Skeletal muscle cell (primary cell): ENCODE measurements around the gene AQP6.

Source experiments
- DNase-seq: peaks from one replicate; pipeline ENCODE4 v3.0.0-alpha.2; 2010; ENCODE audit warnings: low read depth
- H3K4me3 ChIP-seq: 2 replicates; pipeline ENCODE4 v1.5.1; 2011; ENCODE audit warnings: low read depth, mild to moderate bottlenecking, control low read depth, low read length, moderate library complexity

The AQP6 gene, protein sequence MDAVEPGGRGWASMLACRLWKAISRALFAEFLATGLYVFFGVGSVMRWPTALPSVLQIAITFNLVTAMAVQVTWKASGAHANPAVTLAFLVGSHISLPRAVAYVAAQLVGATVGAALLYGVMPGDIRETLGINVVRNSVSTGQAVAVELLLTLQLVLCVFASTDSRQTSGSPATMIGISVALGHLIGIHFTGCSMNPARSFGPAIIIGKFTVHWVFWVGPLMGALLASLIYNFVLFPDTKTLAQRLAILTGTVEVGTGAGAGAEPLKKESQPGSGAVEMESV

GRCh38 chr12:49972641-49973360 lies at the start of gene AQP6:
AQP6 (plus strand) TSS chr12:49972947; CDS start chr12:49973174, 227 bp downstream.
- no peak within 1 kb of the TSS for H3K4me3 ChIP-seq
- DNase-seq, result no peak

- H3K4me3 ChIP-seq, result no peak overlapping the region
- DNase-seq, result no peak
These were observed 49.6 kb upstream of the AQP6 start for GRCh38 chr12:49923035-49923644.

DNA sequence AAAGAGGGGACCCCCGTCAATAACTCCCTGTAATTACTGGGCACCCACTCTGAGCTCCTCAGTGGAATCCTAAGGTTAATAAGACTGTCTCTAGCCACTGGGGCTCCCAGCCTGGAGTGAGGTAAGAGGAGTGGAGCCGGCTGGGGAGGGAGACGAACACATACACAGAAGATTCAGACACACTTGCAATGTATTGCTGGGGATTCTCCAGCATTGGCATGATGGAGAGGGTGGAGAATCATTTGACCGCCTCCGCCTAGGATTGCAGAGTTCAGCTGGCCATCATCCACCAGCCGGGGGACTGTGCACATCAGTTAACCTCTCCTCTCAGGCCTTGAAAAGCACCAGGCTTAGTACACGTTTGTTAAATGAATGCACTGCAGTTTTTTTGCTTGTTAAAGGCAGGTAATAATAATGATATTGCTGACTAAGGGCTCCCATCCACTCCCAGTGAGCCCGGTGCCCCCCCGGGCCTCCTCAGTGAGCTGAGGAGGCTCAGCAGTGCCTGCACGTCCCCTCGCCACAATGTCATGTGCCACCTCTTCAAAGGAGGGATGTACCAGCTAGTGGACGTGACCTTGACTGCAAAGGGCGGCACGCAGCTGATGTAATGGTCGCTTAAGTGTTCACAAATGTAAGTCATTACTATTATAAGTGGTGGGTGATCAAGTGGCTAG lies 48.7 kb upstream of the AQP6 start:
- H3K4me3 ChIP-seq, result no peak overlapping the region
- DNase-seq, result no peak

DNA sequence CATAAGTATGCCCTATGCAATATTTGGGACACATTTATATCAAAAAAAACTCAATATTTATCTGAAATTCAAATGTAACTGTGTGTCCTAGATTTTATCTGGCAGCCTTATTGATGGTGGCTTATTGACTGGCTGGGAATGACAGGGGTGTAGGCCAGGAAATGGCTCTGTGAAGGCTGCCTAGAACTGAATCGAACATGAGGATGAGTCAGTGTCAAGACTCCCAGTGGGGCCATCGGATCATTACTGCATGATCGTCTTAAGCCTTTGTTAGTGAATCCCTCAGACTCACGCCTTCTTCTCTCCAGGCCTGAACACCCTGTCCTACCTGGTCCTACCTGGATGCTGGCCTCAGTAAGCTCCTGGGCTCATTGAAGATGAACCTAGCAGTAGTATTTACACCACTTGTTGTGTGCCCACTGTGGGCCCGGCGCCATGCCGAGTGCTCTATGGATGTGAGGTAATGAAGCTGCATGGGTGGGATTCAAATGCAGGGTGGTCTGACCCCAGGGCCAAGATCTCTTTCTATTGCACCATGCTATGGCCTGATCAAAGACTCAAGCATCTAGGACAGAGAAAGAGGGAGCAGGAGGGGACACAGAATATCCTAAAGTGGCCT lies 48.0 kb upstream of the AQP6 start:
- H3K4me3 ChIP-seq, result no peak overlapping the region
- DNase-seq, result no peak

DNA sequence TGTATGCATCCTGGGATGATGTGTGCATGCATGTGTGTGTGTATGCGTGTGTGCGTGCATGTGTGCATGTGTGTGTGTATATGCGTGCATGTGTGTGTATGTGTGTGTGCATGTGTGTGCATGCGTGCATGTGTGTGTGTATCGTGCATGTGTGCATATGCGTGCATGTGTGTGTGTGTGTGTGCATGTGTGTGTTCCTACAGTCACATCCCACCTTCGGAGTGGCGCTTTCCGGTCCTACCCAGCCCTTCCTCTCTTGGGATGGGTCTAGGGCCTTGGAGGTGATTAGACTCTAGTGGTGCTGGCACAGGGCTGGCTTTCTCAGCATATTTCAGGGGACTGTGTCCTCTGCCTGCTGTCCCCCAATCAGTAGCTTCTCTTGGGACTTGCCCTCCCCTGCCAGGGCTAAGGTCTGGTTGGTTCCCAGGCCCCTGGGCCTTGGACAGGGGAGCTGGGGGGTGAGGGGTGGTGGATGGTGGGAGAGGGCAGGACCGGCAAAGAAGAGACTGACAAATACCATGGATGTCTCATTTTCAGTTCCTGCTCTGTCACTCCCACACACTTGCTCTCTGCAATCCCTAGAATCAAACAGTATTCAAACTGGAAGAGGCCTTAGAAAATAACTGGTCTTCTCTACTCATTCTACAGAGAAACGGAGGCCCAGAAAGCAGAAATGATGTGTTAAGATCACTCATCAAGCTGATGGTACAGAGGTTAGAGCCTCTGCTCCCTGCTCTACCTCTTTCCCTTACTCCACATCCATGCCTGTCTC lies 47.1 kb upstream of the AQP6 start:
- no peak for DNase-seq

DNA sequence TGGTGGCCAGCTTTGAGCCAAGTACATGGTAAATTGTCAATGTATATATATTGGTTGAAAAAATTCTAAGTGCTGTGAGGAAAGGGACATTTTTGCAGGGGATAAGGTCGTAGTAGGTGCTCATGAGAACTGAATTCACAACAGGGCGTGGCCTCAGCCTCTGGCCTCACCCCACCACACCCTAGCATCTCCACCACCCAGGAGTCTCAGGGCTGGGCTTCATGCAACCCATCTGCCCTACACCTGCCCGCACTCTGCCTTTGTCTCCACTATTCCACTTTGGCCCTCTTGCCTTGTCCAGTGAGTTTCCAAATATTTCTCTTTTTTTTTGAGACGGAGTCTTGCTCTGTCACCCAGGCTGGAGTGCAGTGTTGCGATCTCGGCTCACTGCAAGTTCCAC lies 44.3 kb upstream of the AQP6 start:
- DNase-seq, result no peak
- H3K4me3 ChIP-seq, result no peak overlapping the region

More for the DNA sequence above, 47.1 kb upstream of the AQP6 start:
- no peak overlapping the region for H3K4me3 ChIP-seq

DNA sequence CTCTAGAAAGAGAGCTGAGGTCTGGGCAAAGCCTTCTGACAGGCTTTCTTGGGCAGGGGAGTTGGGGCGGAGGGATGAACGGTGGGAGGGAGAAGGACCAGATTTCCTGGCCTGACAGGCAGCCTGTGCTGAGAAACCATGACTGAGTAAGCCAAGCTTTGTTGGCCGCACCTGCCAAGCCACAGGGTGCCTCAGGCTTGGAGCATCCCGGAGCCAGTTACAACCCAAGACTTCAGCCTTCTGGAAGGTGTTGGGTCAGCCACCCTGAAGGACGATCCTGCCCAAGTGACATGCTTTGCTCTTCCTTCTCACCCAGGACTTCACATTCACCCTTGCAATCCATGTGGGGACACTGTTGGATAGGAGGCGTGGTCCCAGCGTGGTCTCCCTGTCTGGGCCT lies 43.2 kb upstream of the AQP6 start:
- DNase-seq, result no peak
- H3K4me3 ChIP-seq, result no peak overlapping the region

- no peak overlapping the region for H3K4me3 ChIP-seq
- DNase-seq, result peak; percentile 30
These were observed 42.0 kb upstream of the AQP6 start for GRCh38 chr12:49930515-49931288.

- no peak for DNase-seq
- no peak overlapping the region for H3K4me3 ChIP-seq
These were observed 40.7 kb upstream of the AQP6 start for GRCh38 chr12:49932023-49932422.

GRCh38 chr12:49932533-49933130 lies 40.1 kb upstream of the AQP6 start:
- no peak for DNase-seq
- no peak overlapping the region for H3K4me3 ChIP-seq

- H3K4me3 ChIP-seq, result no peak overlapping the region
- DNase-seq, result no peak
These were observed 39.0 kb upstream of the AQP6 start for GRCh38 chr12:49933796-49934195.

DNA sequence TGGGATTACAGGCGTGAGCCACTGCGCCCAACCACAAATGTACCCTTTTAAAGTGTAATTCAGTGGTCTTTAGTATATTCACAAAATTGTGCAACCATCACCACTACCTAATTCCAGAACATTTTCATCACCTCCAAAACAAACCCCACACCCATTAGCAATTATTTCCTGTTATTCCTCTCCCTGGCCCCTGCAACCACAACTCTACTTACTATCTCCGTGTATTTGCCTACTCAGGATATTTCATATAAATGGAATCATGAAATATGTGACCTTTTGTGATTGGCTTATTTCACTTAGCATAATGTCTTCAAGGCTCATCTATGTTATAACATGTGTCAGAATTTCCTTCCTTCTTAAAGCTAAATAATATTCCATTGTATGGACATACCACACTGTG lies 38.2 kb upstream of the AQP6 start:
- no peak for DNase-seq
- no peak overlapping the region for H3K4me3 ChIP-seq

DNA sequence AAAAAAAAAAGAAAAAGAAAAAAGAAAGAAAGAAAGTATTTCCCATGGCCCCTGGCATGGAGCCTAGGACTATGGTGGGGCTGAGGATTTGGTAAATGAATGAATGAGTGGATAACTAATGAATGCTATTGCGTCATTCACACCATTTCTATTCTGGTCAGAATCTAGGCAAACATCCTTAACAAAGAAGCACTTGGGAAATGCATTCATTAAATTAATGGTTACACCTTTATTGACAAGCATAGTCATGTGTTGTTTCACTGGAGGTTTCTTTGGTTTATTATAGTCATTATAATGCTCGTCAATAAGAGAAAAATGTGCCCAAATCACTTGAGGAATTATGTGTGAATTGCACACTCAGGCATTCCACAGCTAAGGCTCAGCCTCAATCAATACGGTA lies 35.8 kb upstream of the AQP6 start:
- DNase-seq, result no peak
- H3K4me3 ChIP-seq, result no peak overlapping the region

- no peak for DNase-seq
- no peak overlapping the region for H3K4me3 ChIP-seq
These were observed 35.0 kb upstream of the AQP6 start for GRCh38 chr12:49937639-49938300.

GRCh38 chr12:49939307-49939706 lies 33.4 kb upstream of the AQP6 start:
- DNase-seq, result no peak
- no peak overlapping the region for H3K4me3 ChIP-seq

DNA sequence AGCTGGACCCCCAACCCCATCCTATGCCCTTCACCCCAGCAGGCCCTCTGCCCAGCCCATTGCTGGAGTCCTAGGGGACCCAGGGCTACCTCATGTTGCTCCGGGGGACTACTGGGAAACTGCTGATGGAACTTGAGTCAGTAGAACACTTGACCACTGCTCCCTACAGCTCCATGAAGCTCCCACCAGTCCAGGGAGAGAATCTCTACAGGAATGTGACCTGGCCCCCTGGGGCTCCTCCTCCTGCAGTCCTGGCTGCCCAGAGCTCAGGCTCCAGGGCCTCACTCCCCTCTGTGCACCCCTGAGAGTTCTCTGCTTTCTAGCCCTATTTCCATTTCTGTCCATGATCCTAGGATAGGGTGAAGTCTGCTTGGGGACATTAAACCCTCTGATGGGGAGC lies 33.0 kb upstream of the AQP6 start:
- no peak for DNase-seq
- no peak overlapping the region for H3K4me3 ChIP-seq
